Activated CD8-positive, alpha-beta T cell treated with anti-CD3 and anti-CD28 coated beads, Interleukin-2, amount 10 ng/mL, durations not matched to agents 7 days and 5 days (primary cell): ENCODE data around the gene PPP2R5C. TPM values are rescaled to one million over a fixed set of nuclear protein-coding genes. Genes with fewer than 3 reads are reported as not detected.
A peak's percentile ranks its signal among the peaks of the same experiment; 100 is the strongest.

Experiments
- ATAC-seq: fragments of 150-1000 bp; cut with Tn5 transposase; one replicate; pipeline ENCODE4 v1.10.0; 2021; ENCODE audit warnings: moderate library complexity
- CTCF ChIA-PET: fragments of 350-600 bp; sonication (Branson Sonifier 250); formaldehyde crosslinking; loops from one replicate; lab custom pipeline; 2021; ENCODE audit warnings: antibody characterized with exemption; lab: Charles Lee
- POLR2A ChIA-PET: fragments of 350-600 bp; sonication (Branson Sonifier 250); formaldehyde crosslinking; loops from one replicate; lab custom pipeline; 2021; ENCODE audit warnings: antibody characterized with exemption; lab: Charles Lee
- DNase-seq: peaks from one replicate; pipeline ENCODE4 v3.0.0-alpha.2; 2020
- H3K27ac Mint-ChIP-seq: one replicate; pipeline ENCODE4 v1.8.0; 2021; ENCODE audit warnings: mild to moderate bottlenecking, mixed read lengths
- H3K27me3 Mint-ChIP-seq: one replicate; pipeline ENCODE4 v1.8.0; 2021; ENCODE audit warnings: low read depth, mixed read lengths
- H3K36me3 Mint-ChIP-seq: one replicate; pipeline ENCODE4 v1.8.0; 2021; ENCODE audit warnings: low read depth, mixed read lengths
- H3K4me1 Mint-ChIP-seq: one replicate; pipeline ENCODE4 v1.8.0; 2021; ENCODE audit warnings: low read depth, mixed read lengths
- H3K4me3 Mint-ChIP-seq: one replicate; pipeline ENCODE4 v1.8.0; 2021; ENCODE audit warnings: mild to moderate bottlenecking, mixed read lengths
- H3K9me3 Mint-ChIP-seq: one replicate; pipeline ENCODE4 v1.8.0; 2022; ENCODE audit warnings: mixed read lengths; ENCODE audit not compliant: insufficient read depth
- total RNA-seq, 2 experiments: library from RNA; stranded (reverse); gene quantifications; one replicate each; pipeline ENCODE4 v1.2.3, GENCODE V29; 2021

PPP2R5C gene
- total RNA-seq, 2 experiments from 2014 or later, result 218 to 223 TPM

DNA sequence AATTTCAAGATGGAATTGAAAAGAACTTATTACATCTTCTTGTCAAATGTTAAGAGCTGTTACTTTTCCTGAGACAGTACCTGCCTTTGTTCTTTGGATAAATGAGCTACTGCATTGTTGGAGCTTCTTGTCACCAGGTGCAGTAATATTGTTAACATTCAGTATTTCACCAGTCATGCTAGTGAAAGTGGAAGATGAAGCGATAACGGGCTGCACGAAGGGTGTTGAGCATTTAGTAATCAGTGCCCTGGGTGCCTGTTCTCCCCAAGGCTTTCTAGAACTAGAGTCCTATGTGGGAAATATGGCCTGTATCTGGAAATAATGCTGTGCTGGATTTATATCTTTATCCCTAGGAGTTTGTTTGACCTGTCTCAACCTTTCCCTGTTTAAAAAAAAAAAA, 83.2 kb downstream of the PPP2R5C start:
- H3K36me3 Mint-ChIP-seq, result peaks cover 59% of the 10 kb centered on the region

DNA sequence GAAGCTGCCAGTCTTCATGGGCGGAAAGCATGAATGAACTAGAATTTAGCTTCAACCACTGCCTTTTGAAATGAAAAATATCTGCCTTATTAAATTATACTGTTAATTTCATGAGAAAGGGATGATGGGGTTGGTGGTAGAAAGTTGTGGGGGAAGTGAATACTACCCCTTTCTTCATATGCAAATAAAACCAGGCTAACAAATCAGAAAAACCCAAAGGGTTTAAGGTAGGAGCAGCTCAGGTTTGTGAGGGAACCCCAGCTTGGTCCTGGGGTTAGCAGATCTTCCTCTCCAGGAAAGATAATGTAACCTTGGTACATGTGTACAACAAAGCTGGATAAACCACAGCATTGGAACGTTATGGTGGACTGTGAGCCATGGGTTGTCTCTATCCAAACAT, 84.0 kb downstream of the PPP2R5C start:
- POLR2A ChIA-PET, result interaction anchor here (1.0 to 2.3 kb wide), 3 partner anchors 10 to 21 kb away, joined by 3 to 10 read pairs (median 6); no protein-coding TSS in a partner anchor
- ATAC-seq (no peak), DNase-seq (no peak)
- H3K27ac Mint-ChIP-seq, result no peak overlapping the region
- H3K36me3 Mint-ChIP-seq, result peaks cover 60% of the 10 kb centered on the region
- peaks cover 82% of the 10 kb centered on the region for H3K4me1 Mint-ChIP-seq
- H3K4me3 Mint-ChIP-seq, result no peak overlapping the region
- CTCF ChIA-PET, result interaction anchor here (0.7 to 3.9 kb wide), 5 partner anchors 24 to 139 kb away, joined by 3 to 37 read pairs (median 4); no protein-coding TSS in a partner anchor
- no peaks in the 10 kb centered on the region for H3K9me3 Mint-ChIP-seq
- H3K27me3 Mint-ChIP-seq, result no peaks in the 10 kb centered on the region

More for the DNA sequence above, 83.2 kb downstream of the PPP2R5C start:
- Mint-ChIP-seq H3K9me3 (no peaks in the 10 kb centered on the region), H3K27ac (no peak overlapping the region), H3K4me1 (peaks cover 82% of the 10 kb centered on the region), H3K27me3 (no peaks in the 10 kb centered on the region), H3K4me3 (no peak overlapping the region)
- DNase-seq, result no peak
- ATAC-seq, result no peak
- ChIA-PET POLR2A (interaction anchor here (0.7 to 2.3 kb wide), 5 partner anchors 9 to 74 kb away, joined by 3 to 10 read pairs (median 5); no protein-coding TSS in a partner anchor), CTCF (interaction anchor here (0.7 to 3.9 kb wide), 14 partner anchors 9 to 139 kb away, joined by 3 to 37 read pairs (median 4); no protein-coding TSS in a partner anchor)

DNA sequence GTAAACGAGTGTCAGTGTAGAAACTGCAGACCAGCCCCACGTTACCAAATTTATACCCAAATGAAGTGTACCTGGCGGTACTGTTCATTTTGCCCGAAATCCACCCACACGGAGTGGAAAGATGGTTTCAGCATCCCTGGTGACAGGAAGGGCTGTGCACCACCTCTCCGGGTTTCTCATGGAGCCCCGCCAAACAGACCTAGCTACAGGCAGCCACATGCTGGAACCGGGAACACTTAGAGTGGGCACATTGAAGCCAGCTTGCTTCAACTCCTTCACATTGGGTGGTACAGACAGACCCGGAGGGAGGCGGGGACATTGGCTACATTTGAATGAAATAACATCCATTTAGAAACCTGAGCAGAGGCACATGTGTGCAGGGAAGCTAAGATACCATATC, 84.4 kb downstream of the PPP2R5C start:
- Mint-ChIP-seq H3K4me3 (no peak overlapping the region), H3K9me3 (no peaks in the 10 kb centered on the region), H3K27ac (no peak overlapping the region), H3K4me1 (peaks cover 78% of the 10 kb centered on the region), H3K36me3 (peaks cover 57% of the 10 kb centered on the region), H3K27me3 (no peaks in the 10 kb centered on the region)
- ATAC-seq, result no peak
- POLR2A ChIA-PET, result interaction anchor here (0.7 kb wide), 1 partner anchor 22 kb away, joined by 3 read pairs; no protein-coding TSS in a partner anchor
- DNase-seq, result no peak
- CTCF ChIA-PET, result interaction anchor here (0.9 to 3.9 kb wide), 2 partner anchors 75 to 139 kb away, joined by 3 to 37 read pairs; no protein-coding TSS in a partner anchor

DNA sequence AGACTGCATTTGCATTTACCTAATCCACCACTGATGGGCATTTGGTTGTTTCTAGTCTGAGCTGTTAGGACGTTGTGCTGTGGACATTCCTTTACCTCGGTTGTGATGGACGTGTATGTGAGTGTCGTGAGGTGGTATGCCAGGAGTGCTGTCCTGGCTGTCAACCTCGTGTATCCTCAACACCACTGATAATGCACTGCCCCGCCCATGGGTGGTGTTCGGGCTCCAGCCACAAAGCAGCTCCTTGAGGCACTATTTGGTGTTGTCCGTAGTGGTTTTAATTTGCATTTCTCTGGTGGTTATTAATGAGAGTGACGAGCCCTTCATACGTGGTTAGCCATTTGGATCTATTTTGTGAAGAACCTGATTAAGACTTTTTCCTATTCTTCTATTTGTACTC, 87.6 kb downstream of the PPP2R5C start:
- Mint-ChIP-seq H3K4me3 (no peak overlapping the region), H3K36me3 (peaks cover 40% of the 10 kb centered on the region), H3K4me1 (peaks cover 66% of the 10 kb centered on the region), H3K27ac (no peak overlapping the region), H3K27me3 (no peaks in the 10 kb centered on the region), H3K9me3 (no peaks in the 10 kb centered on the region)
- ATAC-seq (no peak), DNase-seq (no peak)
- ChIA-PET CTCF (interaction anchor here (1.4 to 3.6 kb wide), 2 partner anchors 13 to 78 kb away, joined by 3 to 13 read pairs; no protein-coding TSS in a partner anchor), POLR2A (interaction anchor here (0.8 to 1.0 kb wide), 2 partner anchors 24 to 78 kb away, joined by 3 read pairs; no protein-coding TSS in a partner anchor)

DNA sequence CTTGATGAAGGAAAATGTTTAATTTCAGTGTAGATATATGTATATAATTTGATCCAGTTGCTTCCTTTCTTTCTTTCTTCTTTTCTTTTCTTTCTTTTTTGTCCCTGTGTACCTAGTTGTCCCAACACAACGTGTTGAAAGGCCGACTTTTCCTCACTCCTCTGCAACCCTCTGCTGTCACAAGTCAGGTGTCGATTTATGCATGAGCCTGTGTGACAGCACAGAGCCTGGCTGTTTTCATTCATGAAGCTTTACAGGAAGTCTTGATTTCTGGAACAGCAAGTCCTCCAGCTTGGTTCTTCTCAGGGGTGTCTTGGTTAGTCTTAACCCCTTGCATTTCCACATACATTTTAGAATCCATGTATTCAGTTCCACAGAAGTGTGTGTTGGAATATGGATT, 88.1 kb downstream of the PPP2R5C start:
- no peak overlapping the region for H3K27ac Mint-ChIP-seq
- ATAC-seq, result no peak
- no peaks in the 10 kb centered on the region for H3K9me3 Mint-ChIP-seq
- H3K4me1 Mint-ChIP-seq, result peaks cover 66% of the 10 kb centered on the region
- no peaks in the 10 kb centered on the region for H3K27me3 Mint-ChIP-seq
- POLR2A ChIA-PET, result interaction anchor here (0.8 to 1.0 kb wide), 2 partner anchors 25 to 79 kb away, joined by 3 read pairs; no protein-coding TSS in a partner anchor
- CTCF ChIA-PET, result interaction anchor here (0.9 to 3.6 kb wide), 3 partner anchors 12 to 143 kb away, joined by 3 to 13 read pairs (median 3); no protein-coding TSS in a partner anchor
- no peak for DNase-seq
- H3K4me3 Mint-ChIP-seq, result no peak overlapping the region
- H3K36me3 Mint-ChIP-seq, result peaks cover 40% of the 10 kb centered on the region

DNA sequence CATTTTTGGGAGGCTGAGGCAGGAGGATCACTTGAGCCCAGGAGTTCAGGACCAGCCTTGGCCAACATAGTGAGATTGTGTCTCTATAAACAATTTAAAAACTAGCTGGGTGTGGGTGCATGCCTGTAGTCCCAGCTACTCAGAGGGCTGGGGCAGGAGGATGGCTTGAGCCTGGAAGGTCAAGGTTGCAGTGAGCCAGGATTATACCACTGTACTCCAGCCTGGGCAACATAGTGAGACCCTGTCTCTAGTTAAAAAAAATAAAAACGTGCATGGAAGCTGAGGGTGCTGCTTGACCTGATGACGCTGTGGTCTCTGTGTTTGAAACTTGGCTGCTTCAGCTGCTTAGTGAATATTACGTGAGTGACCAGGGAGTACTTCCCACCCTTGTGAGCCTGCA, 89.7 kb downstream of the PPP2R5C start:
- ATAC-seq (no peak), DNase-seq (no peak)
- Mint-ChIP-seq H3K36me3 (peaks cover 36% of the 10 kb centered on the region), H3K4me1 (peaks cover 63% of the 10 kb centered on the region), H3K9me3 (no peaks in the 10 kb centered on the region), H3K27ac (no peak overlapping the region), H3K27me3 (no peaks in the 10 kb centered on the region), H3K4me3 (no peak overlapping the region)
- ChIA-PET POLR2A (interaction anchor here (0.6 kb wide), 1 partner anchor 83 kb away, joined by 6 read pairs; no protein-coding TSS in a partner anchor), CTCF (interaction anchor here (1.1 to 3.6 kb wide), 2 partner anchors 72 to 80 kb away, joined by 3 to 13 read pairs; no protein-coding TSS in a partner anchor)

DNA sequence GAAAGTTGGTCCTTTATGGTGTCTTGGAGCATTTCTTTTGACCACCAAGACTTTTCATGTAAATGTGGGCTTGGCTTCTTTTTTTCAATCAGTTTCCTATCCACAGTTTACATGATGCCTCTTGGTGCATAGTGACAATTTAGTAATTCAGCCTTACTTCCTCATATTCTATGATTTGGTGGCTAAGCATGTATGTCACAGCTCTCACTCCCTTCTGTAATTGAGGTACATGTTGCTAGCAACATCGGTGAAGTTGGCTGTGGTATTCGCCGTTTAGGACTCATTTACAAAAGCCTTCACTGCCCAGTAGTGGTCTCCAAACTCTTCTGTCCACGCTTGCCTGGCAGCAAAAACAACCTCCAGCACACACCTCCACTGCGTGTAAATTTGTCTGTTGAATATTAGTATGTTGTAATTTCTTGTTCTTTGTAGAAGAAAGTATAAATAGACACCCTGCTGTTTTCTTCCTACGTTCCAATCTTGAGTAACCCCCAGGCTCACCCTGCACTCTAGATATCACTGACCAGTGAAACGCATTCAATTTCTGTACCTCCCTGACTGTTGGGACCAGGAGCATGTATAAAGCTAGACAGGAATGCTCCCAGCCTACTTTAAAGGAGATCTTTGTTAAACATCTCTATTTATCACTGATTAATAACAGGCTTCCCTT, 90.4 kb downstream of the PPP2R5C start:
- POLR2A ChIA-PET, result no interaction called here
- CTCF ChIA-PET, result interaction anchor here (1.1 to 3.6 kb wide), 2 partner anchors 73 to 81 kb away, joined by 3 to 13 read pairs; no protein-coding TSS in a partner anchor
- no peak for ATAC-seq
- Mint-ChIP-seq H3K36me3 (peaks cover 35% of the 10 kb centered on the region), H3K27me3 (no peaks in the 10 kb centered on the region), H3K27ac (no peak overlapping the region), H3K9me3 (no peaks in the 10 kb centered on the region), H3K4me3 (no peak overlapping the region), H3K4me1 (peaks cover 58% of the 10 kb centered on the region)
- no peak for DNase-seq

DNA sequence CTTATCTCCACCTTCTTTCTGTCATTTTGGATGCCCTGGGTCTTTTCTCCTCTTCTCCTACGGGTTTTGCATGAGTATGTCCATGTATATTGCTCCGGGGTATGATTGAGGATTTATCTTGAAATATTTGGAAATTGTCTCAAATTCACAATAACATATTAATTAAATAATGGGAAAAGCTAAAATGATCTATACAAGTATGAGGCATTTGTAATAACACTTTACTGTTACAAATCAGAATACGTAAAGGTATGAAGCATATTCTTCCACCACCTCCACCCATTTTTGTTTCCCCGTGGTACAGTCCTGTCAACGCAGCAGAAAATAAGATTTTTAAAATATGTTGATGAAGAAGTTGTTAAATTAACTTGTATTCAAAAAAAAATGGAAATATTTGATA, 91.3 kb downstream of the PPP2R5C start:
- POLR2A ChIA-PET, result interaction anchor here (0.7 to 1.9 kb wide), 3 partner anchors 11 to 96 kb away, joined by 3 to 6 read pairs (median 3); no protein-coding TSS in a partner anchor
- no peaks in the 10 kb centered on the region for H3K27me3 Mint-ChIP-seq
- no peak overlapping the region for H3K27ac Mint-ChIP-seq
- CTCF ChIA-PET, result interaction anchor here (0.6 to 1.7 kb wide), 2 partner anchors 82 to 83 kb away, joined by 3 to 4 read pairs; no protein-coding TSS in a partner anchor
- H3K4me3 Mint-ChIP-seq, result no peak overlapping the region
- H3K4me1 Mint-ChIP-seq, result peaks cover 57% of the 10 kb centered on the region
- DNase-seq (no peak), ATAC-seq (no peak)
- peaks cover 40% of the 10 kb centered on the region for H3K36me3 Mint-ChIP-seq
- H3K9me3 Mint-ChIP-seq, result no peaks in the 10 kb centered on the region

DNA sequence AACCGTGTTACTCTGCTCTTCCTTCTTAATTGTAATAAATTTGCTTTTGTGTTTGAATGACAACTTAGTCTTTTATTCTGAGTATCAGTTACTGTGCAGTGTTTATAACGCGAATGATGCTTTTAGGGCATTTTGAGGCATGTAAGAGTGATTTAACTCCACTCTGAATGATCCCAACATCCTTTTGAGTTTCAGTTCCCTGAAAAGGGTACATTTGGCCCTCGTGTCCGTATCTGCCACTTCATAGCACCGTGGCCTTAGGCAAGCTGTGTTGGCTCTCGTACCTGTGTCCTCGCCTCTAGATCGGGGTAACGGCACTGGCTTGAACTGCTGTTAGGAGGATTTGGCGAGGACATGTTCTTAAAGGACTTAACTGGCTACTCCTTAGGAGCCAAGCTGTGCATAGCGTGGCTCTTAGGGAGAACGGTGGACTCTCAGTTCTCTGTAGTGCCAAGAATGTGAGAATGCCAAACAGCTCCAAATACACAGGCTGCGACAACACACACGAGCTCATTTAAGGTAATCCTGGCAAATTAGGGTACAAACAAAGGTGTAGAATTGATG, 92.0 kb downstream of the PPP2R5C start:
- Mint-ChIP-seq H3K9me3 (no peaks in the 10 kb centered on the region), H3K4me1 (peaks cover 56% of the 10 kb centered on the region), H3K36me3 (peaks cover 43% of the 10 kb centered on the region), H3K4me3 (no peak overlapping the region), H3K27me3 (no peaks in the 10 kb centered on the region), H3K27ac (peak overlapping the region; percentile 65)
- DNase-seq, result no peak
- ChIA-PET CTCF (interaction anchor here (0.6 to 2.0 kb wide), 5 partner anchors 9 to 1208 kb away, joined by 3 to 10 read pairs (median 4); no protein-coding TSS in a partner anchor), POLR2A (interaction anchor here (0.7 to 1.9 kb wide), 4 partner anchors 10 to 95 kb away, joined by 3 to 6 read pairs (median 4); no protein-coding TSS in a partner anchor)
- no peak for ATAC-seq

DNA sequence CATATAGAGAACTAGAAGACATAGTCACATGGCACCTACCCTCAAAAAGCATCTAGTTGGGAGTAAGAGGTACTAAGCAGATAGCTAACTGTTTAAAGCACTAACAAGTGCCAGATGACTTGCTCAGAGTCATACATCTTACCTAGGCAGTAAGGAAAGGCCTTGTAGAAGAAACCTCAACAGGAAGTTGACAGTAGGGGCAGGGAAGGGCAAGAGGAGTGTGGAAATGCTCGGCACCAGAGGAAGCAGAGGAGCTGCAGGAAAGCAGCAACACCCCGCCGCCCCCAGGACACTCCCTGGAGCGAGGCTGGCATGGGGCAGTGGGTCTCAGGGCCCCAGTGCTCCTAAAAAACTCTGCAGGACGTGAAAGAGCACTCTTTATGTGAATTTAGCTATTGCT, 92.9 kb downstream of the PPP2R5C start:
- DNase-seq (no peak), ATAC-seq (peak; percentile 65)
- Mint-ChIP-seq H3K27me3 (no peaks in the 10 kb centered on the region), H3K27ac (peak overlapping the region; percentile 65), H3K4me1 (peaks cover 57% of the 10 kb centered on the region), H3K9me3 (no peaks in the 10 kb centered on the region), H3K36me3 (peaks cover 49% of the 10 kb centered on the region), H3K4me3 (no peak overlapping the region)
- POLR2A ChIA-PET, result interaction anchor here (0.9 to 1.9 kb wide), 3 partner anchors 11 to 24 kb away, joined by 3 to 6 read pairs (median 4); no protein-coding TSS in a partner anchor
- CTCF ChIA-PET, result interaction anchor here (0.9 to 2.0 kb wide), 4 partner anchors 10 to 1209 kb away, joined by 3 to 10 read pairs (median 6); no protein-coding TSS in a partner anchor

DNA sequence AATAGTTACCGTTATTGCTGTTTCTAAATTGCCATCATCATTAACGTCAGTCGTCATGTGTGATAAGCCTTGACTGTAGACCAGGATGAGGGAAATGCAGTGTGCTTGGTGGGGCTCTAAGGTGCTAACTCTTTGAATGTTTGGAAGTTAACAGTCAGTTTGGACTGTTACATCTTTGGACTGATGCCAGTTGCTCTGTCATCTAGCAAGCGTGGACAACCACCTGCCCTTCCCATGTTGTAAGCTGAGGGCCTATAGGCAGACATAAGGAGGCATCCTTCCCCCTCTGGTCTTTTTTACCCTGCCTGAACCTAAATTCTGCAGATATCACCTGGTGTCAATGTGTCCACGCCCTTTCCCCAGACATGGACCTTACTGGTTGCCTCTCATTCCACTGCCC, 94.4 kb downstream of the PPP2R5C start:
- H3K27ac Mint-ChIP-seq, result no peak overlapping the region
- ChIA-PET POLR2A (interaction anchor here (0.6 kb wide), 1 partner anchor 28 kb away, joined by 3 read pairs; no protein-coding TSS in a partner anchor), CTCF (interaction anchor here (0.9 to 1.1 kb wide), 2 partner anchors 23 to 84 kb away, joined by 3 read pairs; no protein-coding TSS in a partner anchor)
- no peaks in the 10 kb centered on the region for H3K9me3 Mint-ChIP-seq
- no peak for DNase-seq
- H3K27me3 Mint-ChIP-seq, result no peaks in the 10 kb centered on the region
- no peak for ATAC-seq
- H3K4me1 Mint-ChIP-seq, result peaks cover 55% of the 10 kb centered on the region
- H3K36me3 Mint-ChIP-seq, result peaks cover 56% of the 10 kb centered on the region
- H3K4me3 Mint-ChIP-seq, result no peak overlapping the region
